Mammary epithelial cell (primary cell): ENCODE data around the gene ZNF253.

ENCODE experiments used
- EZH2 ChIP-seq: IDR thresholded peaks from 2 replicates; pipeline ENCODE4 v1.6.1; 2012; ENCODE audit warnings: low read length, inconsistent platforms, borderline replicate concordance
- TF ChIP-seq, protein P1 (sequence below), 2 donors: IDR thresholded peaks in 1 of 2; conservative IDR thresholded peaks in 1 of 2; 2 replicates each; pipeline ENCODE4 v1.5.1; 2011 to 2012; ENCODE audit warnings: inconsistent platforms in 2 of 2, low read length in 2 of 2, mild to moderate bottlenecking in 2 of 2, control low read depth in 1 of 2, low read depth in 1 of 2; ENCODE audit not compliant: insufficient read depth in 1 of 2; ENCODE audit errors: extremely low read depth in 1 of 2

- TF ChIP-seq, protein P1, sequence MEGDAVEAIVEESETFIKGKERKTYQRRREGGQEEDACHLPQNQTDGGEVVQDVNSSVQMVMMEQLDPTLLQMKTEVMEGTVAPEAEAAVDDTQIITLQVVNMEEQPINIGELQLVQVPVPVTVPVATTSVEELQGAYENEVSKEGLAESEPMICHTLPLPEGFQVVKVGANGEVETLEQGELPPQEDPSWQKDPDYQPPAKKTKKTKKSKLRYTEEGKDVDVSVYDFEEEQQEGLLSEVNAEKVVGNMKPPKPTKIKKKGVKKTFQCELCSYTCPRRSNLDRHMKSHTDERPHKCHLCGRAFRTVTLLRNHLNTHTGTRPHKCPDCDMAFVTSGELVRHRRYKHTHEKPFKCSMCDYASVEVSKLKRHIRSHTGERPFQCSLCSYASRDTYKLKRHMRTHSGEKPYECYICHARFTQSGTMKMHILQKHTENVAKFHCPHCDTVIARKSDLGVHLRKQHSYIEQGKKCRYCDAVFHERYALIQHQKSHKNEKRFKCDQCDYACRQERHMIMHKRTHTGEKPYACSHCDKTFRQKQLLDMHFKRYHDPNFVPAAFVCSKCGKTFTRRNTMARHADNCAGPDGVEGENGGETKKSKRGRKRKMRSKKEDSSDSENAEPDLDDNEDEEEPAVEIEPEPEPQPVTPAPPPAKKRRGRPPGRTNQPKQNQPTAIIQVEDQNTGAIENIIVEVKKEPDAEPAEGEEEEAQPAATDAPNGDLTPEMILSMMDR (conservative IDR thresholded peaks at IDR 0.05 in 1 of 2, IDR thresholded peaks at IDR 0.05 in 1 of 2; ENCODE audit: extremely low read depth in 1 of 2, insufficient read depth in 1 of 2, low read depth in 1 of 2, low read length in 2 of 2): no peak
- TF ChIP-seq EZH2: no peak
Observed at GRCh38 chr19:19849056-19849455, 16.6 kb upstream of the ZNF253 start.
